GM12878 (cell line): Measurements from ENCODE around the gene BPIFA1. TPM values are rescaled to one million over a fixed set of nuclear protein-coding genes. Genes with fewer than 3 reads are reported as not detected.

ENCODE experiments used
- ATAC-seq: fragments of 200-7000 bp; cut with Tn5 transposase; 3 replicates; pipeline ENCODE4 v1.9.1; 2020; ENCODE audit warnings: mild to moderate bottlenecking, moderate library complexity
- BruUV-seq: library from RNA; stranded (reverse); fragments of 400-500 nt; replicated peaks from 2 replicates; lab custom pipeline; 2021; lab: Mats Ljungman, UMichigan
- CTCF ChIA-PET: fragments of 300-600 bp; sonication (Branson Sonifier 250); formaldehyde crosslinking; extraction: SDS; loops from one replicate; lab custom pipeline; 2021; ENCODE audit warnings: inconsistent platforms; lab: Yijun Ruan, JAX
- POLR2A ChIA-PET: fragments of 350-600 bp; formaldehyde crosslinking; extraction: SDS; loops from one replicate; lab custom pipeline; 2021; ENCODE audit warnings: inconsistent platforms; lab: Charles Lee
- RAD21 ChIA-PET: fragments of 300-600 bp; sonication (Branson Sonifier 250); formaldehyde crosslinking; loops from one replicate; lab custom pipeline; 2023; ENCODE audit warnings: antibody characterized with exemption; ENCODE audit not compliant: unreplicated experiment; lab: Charles Lee
- SMC1A ChIA-PET: fragments of 300-600 bp; sonication (Branson Sonifier 250); formaldehyde crosslinking; loops from one replicate; lab custom pipeline; 2023; ENCODE audit not compliant: unreplicated experiment, uncharacterized antibody; lab: Charles Lee
- DNase-seq: peaks from one replicate; pipeline ENCODE4 v3.0.0-alpha.2; 2011; ENCODE audit warnings: low read depth, low spot score
- FAIRE-seq: peaks from 3 replicates; lab custom pipeline; 2011; peaks lifted over from hg19 to GRCh38; lab: Jason Lieb, UNC
- H2AFZ ChIP-seq: 2 replicates; pipeline ENCODE4 v1.6.0; 2011; ENCODE audit warnings: low read depth, low read length, control low read depth; ENCODE audit not compliant: control insufficient read depth
- H3K27ac ChIP-seq: 2 replicates; pipeline ENCODE4 v1.5.1; 2011; ENCODE audit warnings: control low read depth; ENCODE audit not compliant: control insufficient read depth, insufficient read depth
- H3K27me3 ChIP-seq, 2 experiments: replicated peaks in 1 of 2; 2 replicates each; pipeline versions ENCODE4 v1.6.0 to v1.6.1; 2011; ENCODE audit warnings: low read length in 1 of 2; ENCODE audit not compliant: control insufficient read depth in 2 of 2, insufficient read depth in 2 of 2
- H3K36me3 ChIP-seq, 2 experiments: 2 replicates each; pipeline ENCODE4 v1.5.1; 2011; ENCODE audit warnings: low read length in 1 of 2; ENCODE audit not compliant: control insufficient read depth in 2 of 2, insufficient read depth in 2 of 2
- H3K4me1 ChIP-seq: 2 replicates; pipeline ENCODE4 v1.6.1; 2011; ENCODE audit warnings: mild to moderate bottlenecking, low read length, moderate library complexity, mixed read lengths; ENCODE audit not compliant: control insufficient read depth, insufficient read depth
- H3K4me2 ChIP-seq: 2 replicates; pipeline ENCODE4 v1.6.0; 2011; ENCODE audit warnings: control low read depth; ENCODE audit not compliant: control insufficient read depth, insufficient read depth
- H3K4me3 ChIP-seq: fragments of 200-600 bp; sonication (generic); 2 replicates; pipeline ENCODE4 v1.5.1; 2016
- H3K79me2 ChIP-seq: 2 replicates; pipeline ENCODE4 v1.6.0; 2011; ENCODE audit warnings: low read length; ENCODE audit not compliant: control insufficient read depth, insufficient read depth
- H3K9ac ChIP-seq: 2 replicates; pipeline ENCODE4 v1.8.0; 2011; ENCODE audit warnings: low read length, control low read depth, mixed read lengths; ENCODE audit not compliant: control insufficient read depth, insufficient read depth
- H3K9me3 ChIP-seq: replicated peaks from 3 replicates; pipeline ENCODE4 v1.5.1; 2011; ENCODE audit warnings: mild to moderate bottlenecking, low read length; ENCODE audit not compliant: control insufficient read depth, insufficient read depth
- H4K20me1 ChIP-seq: 2 replicates; pipeline ENCODE4 v1.6.0; 2011; ENCODE audit not compliant: control insufficient read depth, insufficient read depth
- BRCA1 ChIP-seq: IDR thresholded peaks from 2 replicates; pipeline ENCODE4 v1.6.1; 2011; ENCODE audit warnings: low read depth, low read length, improper control_type of control experiment
- GATAD2B ChIP-seq: fragments of 450-650 bp; conservative IDR thresholded peaks from 2 replicates; pipeline ENCODE4 v1.6.1; 2017; ENCODE audit warnings: low read depth, mild to moderate bottlenecking, moderate library complexity
- NR2F1 ChIP-seq: fragments of 450-650 bp; conservative IDR thresholded peaks from 2 replicates; pipeline ENCODE4 v1.6.1; 2017; ENCODE audit warnings: mild to moderate bottlenecking
- POLR2AphosphoS5 ChIP-seq: IDR thresholded peaks from 2 replicates; pipeline ENCODE4 v1.6.1; 2011; ENCODE audit warnings: mild to moderate bottlenecking, low read length, inconsistent platforms
- RAD21 ChIP-seq: IDR thresholded peaks from 2 replicates; pipeline ENCODE4 v1.6.1; 2011; ENCODE audit warnings: mild to moderate bottlenecking, low read depth, low read length, moderate library complexity; ENCODE audit not compliant: insufficient read depth
- RBBP5 ChIP-seq: fragments of 200-600 bp; sonication (generic); conservative IDR thresholded peaks from 2 replicates; pipeline ENCODE4 v1.6.1; 2016
- RUNX3 ChIP-seq: IDR thresholded peaks from 2 replicates; pipeline ENCODE4 v1.6.1; 2012; ENCODE audit warnings: low read length, inconsistent platforms
- SMC3 ChIP-seq: IDR thresholded peaks from 2 replicates; pipeline ENCODE4 v1.6.1; 2011; ENCODE audit warnings: low read length, improper control_type of control experiment, borderline replicate concordance
- ZNF384 ChIP-seq: IDR thresholded peaks from 2 replicates; pipeline ENCODE4 v1.6.1; 2012; ENCODE audit warnings: low read depth, mild to moderate bottlenecking, low read length, improper control_type of control experiment, borderline replicate concordance
- WGBS: methylation state at CpG from one replicate; pipeline ENCODE4 v1.1.6; 2016; ENCODE audit warnings: low lambda C conversion rate; ENCODE audit not compliant: insufficient replicate concordance, insufficient coverage; ENCODE audit errors: missing lambda C conversion rate; 5-methylcytosine and 5-hydroxymethylcytosine counted together
- in situ Hi-C: fragments of 300-500 bp; cut with MboI; formaldehyde crosslinking; loops from 9 replicates; pipeline ENCODE4 v1.14.3; 2018; ENCODE audit warnings: mixed read lengths
- intact Hi-C: fragments of 100-400 bp; cut with micrococcal nuclease; formaldehyde crosslinking; loops from one replicate; pipeline ENCODE4 v1.14.2; 2022; ENCODE audit not compliant: unreplicated experiment
- polyA plus RNA-seq, 11 experiments: library from polyadenylated mRNA; depleted of rRNA in 4 of 11; unstranded in 6 of 11; stranded (reverse) in 5 of 11; fragments of >200 nt; fragmentation: Nextera tagmentation in 4 of 11; fragmentation: Illumina TruSeq in 1 of 11; extraction: Ambion mirVana in 4 of 11; extraction: Trizol in 1 of 11; gene quantifications; 1 replicate in 1 of 11; 2 replicates in 10 of 11; pipeline versions ENCODE4 v1.2.1 to v1.2.3, GENCODE V29; 2011 to 2016; ENCODE audit warnings: inconsistent platforms in 2 of 11, missing spikeins in 2 of 11, low read depth in 1 of 11
- total RNA-seq, 4 experiments: library from RNA; depleted of rRNA in 3 of 4; stranded (reverse); fragments of >200 nt in 3 of 4; fragmentation: Illumina TruSeq in 1 of 4; extraction: Trizol in 1 of 4; gene quantifications; 2 replicates each; pipeline versions ENCODE4 v1.2.1 to v1.2.3, GENCODE V29; 2013 to 2021
- TF ChIP-seq, protein P1 (sequence below): fragments of 450-650 bp; IDR thresholded peaks from 2 replicates; pipeline ENCODE4 v1.6.1; 2017; ENCODE audit warnings: borderline replicate concordance
- TF ChIP-seq, protein P2 (sequence below): fragments of 150-350 bp; IDR thresholded peaks from 2 replicates; pipeline ENCODE4 v1.6.1; 2014; ENCODE audit warnings: mild to moderate bottlenecking, low read depth, low read length

The BPIFA1 gene
- total and polyA plus RNA-seq, 10 of the 15 experiments (the other 5 are each of a cell fraction or from before 2014, with no cell fraction given): not detected

- TF ChIP-seq, protein P1, sequence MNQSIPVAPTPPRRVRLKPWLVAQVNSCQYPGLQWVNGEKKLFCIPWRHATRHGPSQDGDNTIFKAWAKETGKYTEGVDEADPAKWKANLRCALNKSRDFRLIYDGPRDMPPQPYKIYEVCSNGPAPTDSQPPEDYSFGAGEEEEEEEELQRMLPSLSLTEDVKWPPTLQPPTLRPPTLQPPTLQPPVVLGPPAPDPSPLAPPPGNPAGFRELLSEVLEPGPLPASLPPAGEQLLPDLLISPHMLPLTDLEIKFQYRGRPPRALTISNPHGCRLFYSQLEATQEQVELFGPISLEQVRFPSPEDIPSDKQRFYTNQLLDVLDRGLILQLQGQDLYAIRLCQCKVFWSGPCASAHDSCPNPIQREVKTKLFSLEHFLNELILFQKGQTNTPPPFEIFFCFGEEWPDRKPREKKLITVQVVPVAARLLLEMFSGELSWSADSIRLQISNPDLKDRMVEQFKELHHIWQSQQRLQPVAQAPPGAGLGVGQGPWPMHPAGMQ: no peak
- TF ChIP-seq NR2F1: no peak
- intact Hi-C loops (loop anchor here (5.0 kb wide), 1 partner anchor 499 kb away; no protein-coding TSS in a partner anchor), in situ Hi-C loops (no loop called here)
- H3K27ac ChIP-seq: no peak overlapping the region
- no peaks in the 10 kb centered on the region for H3K36me3 ChIP-seq
- DNase-seq (no peak), FAIRE-seq (no peak), ATAC-seq (no peak)
- no TSS peak for BruUV-seq
- ChIA-PET RAD21 (no interaction called here), SMC1A (interaction anchor here (1.6 to 1.8 kb wide), 2 partner anchors 11 to 186 kb away, joined by 3 to 5 read pairs; no protein-coding TSS in a partner anchor), POLR2A (no interaction called here), CTCF (interaction anchor here (1.3 to 2.6 kb wide), 3 partner anchors 8 to 502 kb away, joined by 4 to 7 read pairs (median 6); no protein-coding TSS in a partner anchor)
- no peak overlapping the region for H2AFZ ChIP-seq
- 58% methylated on average over 8 of the region's 8 CpGs for WGBS
- H3K4me1 ChIP-seq: no peaks in the 10 kb centered on the region
- H3K4me3 ChIP-seq: no peak overlapping the region
- H3K79me2 ChIP-seq: no peaks in the 10 kb centered on the region
- no peak overlapping the region for H3K9ac ChIP-seq
- H4K20me1 ChIP-seq: no peaks in the 10 kb centered on the region; the same call in 1 of the 2 replicates
- H3K27me3 ChIP-seq: no peaks in the 10 kb centered on the region
- H3K9me3 ChIP-seq: no peaks in the 10 kb centered on the region
- no peak overlapping the region for H3K4me2 ChIP-seq
Observed at GRCh38 chr20:33291416-33291815, 55.6 kb downstream of the BPIFA1 start.

DNA sequence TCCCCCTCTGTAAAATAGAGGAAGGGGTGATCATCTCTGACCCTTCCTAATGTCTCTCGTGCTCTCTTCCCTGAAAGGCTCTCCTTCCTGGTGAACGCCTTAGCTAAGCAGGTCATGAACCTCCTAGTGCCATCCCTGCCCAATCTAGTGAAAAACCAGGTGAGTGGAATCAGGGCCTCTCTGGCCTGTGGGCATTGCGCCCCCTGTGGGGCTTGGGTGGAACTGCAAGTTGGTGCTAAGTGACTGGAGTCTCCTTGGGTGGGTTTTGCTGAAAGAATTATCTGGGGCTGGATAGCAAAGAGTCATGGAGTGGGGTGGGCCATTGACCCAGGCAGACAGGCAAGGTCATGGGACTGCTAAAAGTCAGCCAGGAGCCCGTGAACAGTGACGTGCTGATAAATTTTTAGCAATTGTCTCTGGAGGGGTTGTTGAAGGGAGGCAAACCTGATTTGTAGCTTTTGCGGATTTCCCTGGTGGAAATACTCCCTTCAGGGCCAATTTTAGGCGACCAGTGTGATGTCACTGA, 56.1 kb downstream of the BPIFA1 start:
- Histone ChIP-seq H3K4me1 (no peaks in the 10 kb centered on the region), H3K36me3 (no peaks in the 10 kb centered on the region), H3K4me2 (no peak overlapping the region), H3K27me3 (no peaks in the 10 kb centered on the region), H3K79me2 (no peaks in the 10 kb centered on the region), H3K9me3 (no peaks in the 10 kb centered on the region), H3K4me3 (no peak overlapping the region), H2AFZ (no peak overlapping the region), H3K9ac (no peak overlapping the region), H3K27ac (no peak overlapping the region), H4K20me1 (no peaks in the 10 kb centered on the region; the same call in 1 of the 2 replicates)
- ChIA-PET POLR2A (interaction anchor here (0.5 kb wide), 1 partner anchor 966 kb away, joined by 4 read pairs; no protein-coding TSS in a partner anchor), SMC1A (interaction anchor here (1.3 to 1.8 kb wide), 3 partner anchors 11 to 390 kb away, joined by 3 to 5 read pairs (median 3); no protein-coding TSS in a partner anchor), CTCF (interaction anchor here (0.7 to 2.6 kb wide), 7 partner anchors 8 to 502 kb away, joined by 3 to 7 read pairs (median 4); no protein-coding TSS in a partner anchor), RAD21 (no interaction called here)
- peak; percentile 70 for ATAC-seq
- BruUV-seq: no TSS peak
- intact Hi-C loops: loop anchor here (5.0 kb wide), 1 partner anchor 500 kb away; no protein-coding TSS in a partner anchor
- in situ Hi-C loops: no loop called here
- 16% methylated on average over 7 of the region's 7 CpGs for WGBS
- FAIRE-seq: peak; percentile 18
- no peak for DNase-seq
- peak; percentile 84 for TF ChIP-seq RAD21
- no peak for TF ChIP-seq GATAD2B
- TF ChIP-seq RUNX3: no peak
- no peak for TF ChIP-seq RBBP5
- TF ChIP-seq, protein P2, sequence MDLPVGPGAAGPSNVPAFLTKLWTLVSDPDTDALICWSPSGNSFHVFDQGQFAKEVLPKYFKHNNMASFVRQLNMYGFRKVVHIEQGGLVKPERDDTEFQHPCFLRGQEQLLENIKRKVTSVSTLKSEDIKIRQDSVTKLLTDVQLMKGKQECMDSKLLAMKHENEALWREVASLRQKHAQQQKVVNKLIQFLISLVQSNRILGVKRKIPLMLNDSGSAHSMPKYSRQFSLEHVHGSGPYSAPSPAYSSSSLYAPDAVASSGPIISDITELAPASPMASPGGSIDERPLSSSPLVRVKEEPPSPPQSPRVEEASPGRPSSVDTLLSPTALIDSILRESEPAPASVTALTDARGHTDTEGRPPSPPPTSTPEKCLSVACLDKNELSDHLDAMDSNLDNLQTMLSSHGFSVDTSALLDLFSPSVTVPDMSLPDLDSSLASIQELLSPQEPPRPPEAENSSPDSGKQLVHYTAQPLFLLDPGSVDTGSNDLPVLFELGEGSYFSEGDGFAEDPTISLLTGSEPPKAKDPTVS: no peak
- TF ChIP-seq SMC3: peak; percentile 51
- TF ChIP-seq ZNF384: no peak
- TF ChIP-seq BRCA1: no peak
- no peak for TF ChIP-seq POLR2AphosphoS5
- TF ChIP-seq, protein P1: no peak
